ENCODE measurements around the gene SMIM43. TPM values are rescaled to one million over a fixed set of nuclear protein-coding genes. Genes with fewer than 3 reads are reported as not detected.

The SMIM43 gene
- total RNA-seq, 1 experiment from 2014 or later: 0.33 TPM

GRCh38 chr4:121789455-121789854 is 24.5 kb upstream of the SMIM43 start (continued):
- TF ChIP-seq, protein P1, sequence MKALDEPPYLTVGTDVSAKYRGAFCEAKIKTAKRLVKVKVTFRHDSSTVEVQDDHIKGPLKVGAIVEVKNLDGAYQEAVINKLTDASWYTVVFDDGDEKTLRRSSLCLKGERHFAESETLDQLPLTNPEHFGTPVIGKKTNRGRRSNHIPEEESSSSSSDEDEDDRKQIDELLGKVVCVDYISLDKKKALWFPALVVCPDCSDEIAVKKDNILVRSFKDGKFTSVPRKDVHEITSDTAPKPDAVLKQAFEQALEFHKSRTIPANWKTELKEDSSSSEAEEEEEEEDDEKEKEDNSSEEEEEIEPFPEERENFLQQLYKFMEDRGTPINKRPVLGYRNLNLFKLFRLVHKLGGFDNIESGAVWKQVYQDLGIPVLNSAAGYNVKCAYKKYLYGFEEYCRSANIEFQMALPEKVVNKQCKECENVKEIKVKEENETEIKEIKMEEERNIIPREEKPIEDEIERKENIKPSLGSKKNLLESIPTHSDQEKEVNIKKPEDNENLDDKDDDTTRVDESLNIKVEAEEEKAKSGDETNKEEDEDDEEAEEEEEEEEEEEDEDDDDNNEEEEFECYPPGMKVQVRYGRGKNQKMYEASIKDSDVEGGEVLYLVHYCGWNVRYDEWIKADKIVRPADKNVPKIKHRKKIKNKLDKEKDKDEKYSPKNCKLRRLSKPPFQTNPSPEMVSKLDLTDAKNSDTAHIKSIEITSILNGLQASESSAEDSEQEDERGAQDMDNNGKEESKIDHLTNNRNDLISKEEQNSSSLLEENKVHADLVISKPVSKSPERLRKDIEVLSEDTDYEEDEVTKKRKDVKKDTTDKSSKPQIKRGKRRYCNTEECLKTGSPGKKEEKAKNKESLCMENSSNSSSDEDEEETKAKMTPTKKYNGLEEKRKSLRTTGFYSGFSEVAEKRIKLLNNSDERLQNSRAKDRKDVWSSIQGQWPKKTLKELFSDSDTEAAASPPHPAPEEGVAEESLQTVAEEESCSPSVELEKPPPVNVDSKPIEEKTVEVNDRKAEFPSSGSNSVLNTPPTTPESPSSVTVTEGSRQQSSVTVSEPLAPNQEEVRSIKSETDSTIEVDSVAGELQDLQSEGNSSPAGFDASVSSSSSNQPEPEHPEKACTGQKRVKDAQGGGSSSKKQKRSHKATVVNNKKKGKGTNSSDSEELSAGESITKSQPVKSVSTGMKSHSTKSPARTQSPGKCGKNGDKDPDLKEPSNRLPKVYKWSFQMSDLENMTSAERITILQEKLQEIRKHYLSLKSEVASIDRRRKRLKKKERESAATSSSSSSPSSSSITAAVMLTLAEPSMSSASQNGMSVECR (CRISPR knock-in tag; IDR thresholded peaks at IDR 0.05; ENCODE audit: borderline replicate concordance): no peak

- DNase-seq (ENCODE audit: low spot score) (no peak), ATAC-seq (no peak)
- H3K9me3 Mint-ChIP-seq: no peaks in the 10 kb centered on the region
- H3K36me3 Mint-ChIP-seq: no peaks in the 10 kb centered on the region
- no peaks in the 10 kb centered on the region; the same call in 1 of the 2 replicates for H3K27me3 Mint-ChIP-seq (ENCODE audit: low read depth)
- CTCF ChIA-PET: no interaction called here
- no peak overlapping the region for H3K4me3 Mint-ChIP-seq
- POLR2A ChIA-PET: no interaction called here
- no peaks in the 10 kb centered on the region for H3K4me1 Mint-ChIP-seq
- H3K27ac Mint-ChIP-seq: no peak overlapping the region
- TF ChIP-seq NR1H2 (CRISPR knock-in tag; IDR thresholded peaks at IDR 0.05) (no peak), HMGA2 (CRISPR knock-in tag; IDR thresholded peaks at IDR 0.05) (no peak), TCF7 (CRISPR knock-in tag; IDR thresholded peaks at IDR 0.05; ENCODE audit: low read depth) (no peak), OVOL2 (CRISPR knock-in tag; IDR thresholded peaks at IDR 0.05; ENCODE audit: borderline replicate concordance) (no peak), GABPB1 (CRISPR knock-in tag; IDR thresholded peaks at IDR 0.05) (no peak), EMX1 (CRISPR knock-in tag; IDR thresholded peaks at IDR 0.05) (no peak), NFATC4 (CRISPR knock-in tag; IDR thresholded peaks at IDR 0.05) (no peak), ZNF281 (CRISPR knock-in tag; IDR thresholded peaks at IDR 0.05) (no peak), ATF3 (CRISPR knock-in tag; conservative IDR thresholded peaks at IDR 0.05) (no peak), ZNF317 (CRISPR knock-in tag; IDR thresholded peaks at IDR 0.05; ENCODE audit: borderline replicate concordance, low read depth) (no peak), STAT6 (CRISPR knock-in tag; conservative IDR thresholded peaks at IDR 0.05; ENCODE audit: low read depth) (no peak), GRHL2 (CRISPR knock-in tag; IDR thresholded peaks at IDR 0.05; ENCODE audit: insufficient replicate concordance, severe bottlenecking) (no peak), CTCF (IDR thresholded peaks at IDR 0.05) (no peak)
- TF ChIP-seq, protein P2, sequence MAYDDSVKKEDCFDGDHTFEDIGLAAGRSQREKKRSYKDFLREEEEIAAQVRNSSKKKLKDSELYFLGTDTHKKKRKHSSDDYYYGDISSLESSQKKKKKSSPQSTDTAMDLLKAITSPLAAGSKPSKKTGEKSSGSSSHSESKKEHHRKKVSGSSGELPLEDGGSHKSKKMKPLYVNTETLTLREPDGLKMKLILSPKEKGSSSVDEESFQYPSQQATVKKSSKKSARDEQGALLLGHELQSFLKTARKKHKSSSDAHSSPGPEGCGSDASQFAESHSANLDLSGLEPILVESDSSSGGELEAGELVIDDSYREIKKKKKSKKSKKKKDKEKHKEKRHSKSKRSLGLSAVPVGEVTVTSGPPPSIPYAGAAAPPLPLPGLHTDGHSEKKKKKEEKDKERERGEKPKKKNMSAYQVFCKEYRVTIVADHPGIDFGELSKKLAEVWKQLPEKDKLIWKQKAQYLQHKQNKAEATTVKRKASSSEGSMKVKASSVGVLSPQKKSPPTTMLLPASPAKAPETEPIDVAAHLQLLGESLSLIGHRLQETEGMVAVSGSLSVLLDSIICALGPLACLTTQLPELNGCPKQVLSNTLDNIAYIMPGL (CRISPR knock-in tag; IDR thresholded peaks at IDR 0.05): no peak
- TF ChIP-seq, protein P3, sequence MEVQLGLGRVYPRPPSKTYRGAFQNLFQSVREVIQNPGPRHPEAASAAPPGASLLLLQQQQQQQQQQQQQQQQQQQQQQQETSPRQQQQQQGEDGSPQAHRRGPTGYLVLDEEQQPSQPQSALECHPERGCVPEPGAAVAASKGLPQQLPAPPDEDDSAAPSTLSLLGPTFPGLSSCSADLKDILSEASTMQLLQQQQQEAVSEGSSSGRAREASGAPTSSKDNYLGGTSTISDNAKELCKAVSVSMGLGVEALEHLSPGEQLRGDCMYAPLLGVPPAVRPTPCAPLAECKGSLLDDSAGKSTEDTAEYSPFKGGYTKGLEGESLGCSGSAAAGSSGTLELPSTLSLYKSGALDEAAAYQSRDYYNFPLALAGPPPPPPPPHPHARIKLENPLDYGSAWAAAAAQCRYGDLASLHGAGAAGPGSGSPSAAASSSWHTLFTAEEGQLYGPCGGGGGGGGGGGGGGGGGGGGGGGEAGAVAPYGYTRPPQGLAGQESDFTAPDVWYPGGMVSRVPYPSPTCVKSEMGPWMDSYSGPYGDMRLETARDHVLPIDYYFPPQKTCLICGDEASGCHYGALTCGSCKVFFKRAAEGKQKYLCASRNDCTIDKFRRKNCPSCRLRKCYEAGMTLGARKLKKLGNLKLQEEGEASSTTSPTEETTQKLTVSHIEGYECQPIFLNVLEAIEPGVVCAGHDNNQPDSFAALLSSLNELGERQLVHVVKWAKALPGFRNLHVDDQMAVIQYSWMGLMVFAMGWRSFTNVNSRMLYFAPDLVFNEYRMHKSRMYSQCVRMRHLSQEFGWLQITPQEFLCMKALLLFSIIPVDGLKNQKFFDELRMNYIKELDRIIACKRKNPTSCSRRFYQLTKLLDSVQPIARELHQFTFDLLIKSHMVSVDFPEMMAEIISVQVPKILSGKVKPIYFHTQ (CRISPR knock-in tag; IDR thresholded peaks at IDR 0.05): no peak
- TF ChIP-seq, protein P4, sequence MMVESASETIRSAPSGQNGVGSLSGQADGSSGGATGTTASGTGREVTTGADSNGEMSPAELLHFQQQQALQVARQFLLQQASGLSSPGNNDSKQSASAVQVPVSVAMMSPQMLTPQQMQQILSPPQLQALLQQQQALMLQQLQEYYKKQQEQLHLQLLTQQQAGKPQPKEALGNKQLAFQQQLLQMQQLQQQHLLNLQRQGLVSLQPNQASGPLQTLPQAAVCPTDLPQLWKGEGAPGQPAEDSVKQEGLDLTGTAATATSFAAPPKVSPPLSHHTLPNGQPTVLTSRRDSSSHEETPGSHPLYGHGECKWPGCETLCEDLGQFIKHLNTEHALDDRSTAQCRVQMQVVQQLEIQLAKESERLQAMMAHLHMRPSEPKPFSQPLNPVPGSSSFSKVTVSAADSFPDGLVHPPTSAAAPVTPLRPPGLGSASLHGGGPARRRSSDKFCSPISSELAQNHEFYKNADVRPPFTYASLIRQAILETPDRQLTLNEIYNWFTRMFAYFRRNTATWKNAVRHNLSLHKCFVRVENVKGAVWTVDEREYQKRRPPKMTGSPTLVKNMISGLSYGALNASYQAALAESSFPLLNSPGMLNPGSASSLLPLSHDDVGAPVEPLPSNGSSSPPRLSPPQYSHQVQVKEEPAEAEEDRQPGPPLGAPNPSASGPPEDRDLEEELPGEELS (CRISPR knock-in tag; IDR thresholded peaks at IDR 0.05): no peak
Observed at GRCh38 chr4:121788896-121789295, 23.9 kb upstream of the SMIM43 start.
